ENCODE measurements around the gene TH. TPM values are rescaled to one million over a fixed set of nuclear protein-coding genes. Genes with fewer than 3 reads are reported as not detected.

Gene TH
- total RNA-seq, 4 donors from 2014 or later = not detected

- TF ChIP-seq CTCF (IDR thresholded peaks at IDR 0.05; ENCODE audit: low read depth) = no peak
Observed at GRCh38 chr11:2216400-2217064, 44.9 kb upstream of the TH start.

GRCh38 chr11:2215561-2216399 lies 44.2 kb upstream of the TH start:
- TF ChIP-seq CTCF (IDR thresholded peaks at IDR 0.05; ENCODE audit: low read depth) = no peak

- TF ChIP-seq CTCF (IDR thresholded peaks at IDR 0.05; ENCODE audit: low read depth) = no peak
Observed at GRCh38 chr11:2215230-2215560, 43.6 kb upstream of the TH start.

- no peak for TF ChIP-seq CTCF (IDR thresholded peaks at IDR 0.05; ENCODE audit: low read depth)
Observed at GRCh38 chr11:2214527-2215229, 43.1 kb upstream of the TH start.

- no peak for TF ChIP-seq CTCF (IDR thresholded peaks at IDR 0.05; ENCODE audit: low read depth)
Observed at GRCh38 chr11:2213890-2214526, 42.4 kb upstream of the TH start.

- no peak for TF ChIP-seq CTCF (IDR thresholded peaks at IDR 0.05; ENCODE audit: low read depth)
Observed at GRCh38 chr11:2213384-2213842, 41.8 kb upstream of the TH start.
